GM12873 (cell line): ENCODE data around the gene SDK1.

Experiments
- CTCF ChIP-seq: IDR thresholded peaks from 2 replicates; pipeline ENCODE4 v1.5.1; 2012; ENCODE audit warnings: low read depth, mild to moderate bottlenecking, moderate library complexity, low read length, control low read depth; ENCODE audit not compliant: insufficient read depth; ENCODE audit errors: missing control alignments

SDK1 gene

GRCh38 chr7:4286351-4286750, 985.3 kb downstream of the SDK1 start:
- no peak for TF ChIP-seq CTCF

- TF ChIP-seq CTCF = no peak
Observed at GRCh38 chr7:4288791-4289394, 987.8 kb downstream of the SDK1 start.

GRCh38 chr7:4297165-4297917, 996.3 kb downstream of the SDK1 start:
- TF ChIP-seq CTCF = no peak

- TF ChIP-seq CTCF = no peak
Observed at GRCh38 chr7:4297918-4298219, 996.8 kb downstream of the SDK1 start.

GRCh38 chr7:4299431-4299830, 998.4 kb downstream of the SDK1 start:
- TF ChIP-seq CTCF = no peak

GRCh38 chr7:4302203-4302905, 1001.3 kb downstream of the SDK1 start:
- TF ChIP-seq CTCF = no peak
